GM23248 (cell line): ENCODE results near the gene WDR64. TPM values are rescaled to one million over a fixed set of nuclear protein-coding genes. Genes with fewer than 3 reads are reported as not detected.
A peak's percentile ranks its signal among the peaks of the same experiment; 100 is the strongest.

Experiments used
- DNase-seq: peaks from one replicate; pipeline ENCODE4 v3.0.0-alpha.2; 2015
- H2AFZ ChIP-seq: fragments of 200-600 bp; sonication (generic); 2 replicates; pipeline ENCODE4 v1.6.1; 2016; ENCODE audit warnings: antibody characterized with exemption
- H3F3A ChIP-seq: fragments of 200-600 bp; sonication (generic); 2 replicates; pipeline ENCODE4 v1.6.1; 2016; ENCODE audit warnings: mild to moderate bottlenecking, antibody characterized with exemption, mixed run types; ENCODE audit not compliant: insufficient read depth
- H3K27ac ChIP-seq: fragments of 200-600 bp; sonication (generic); 2 replicates; pipeline ENCODE4 v1.5.1; 2016; ENCODE audit warnings: mild to moderate bottlenecking
- H3K27me3 ChIP-seq: fragments of 200-600 bp; sonication (generic); replicated peaks from 2 replicates; pipeline ENCODE4 v1.6.1; 2016; ENCODE audit warnings: mild to moderate bottlenecking; ENCODE audit not compliant: insufficient read depth
- H3K36me3 ChIP-seq: fragments of 200-600 bp; sonication (generic); 2 replicates; pipeline ENCODE4 v1.6.1; 2016; ENCODE audit warnings: low read depth, mild to moderate bottlenecking
- H3K4me1 ChIP-seq: fragments of 200-600 bp; sonication (generic); 2 replicates; pipeline ENCODE4 v1.6.1; 2016; ENCODE audit warnings: mild to moderate bottlenecking; ENCODE audit not compliant: insufficient read depth
- H3K4me2 ChIP-seq: fragments of 200-600 bp; sonication (generic); one replicate; pipeline ENCODE4 v1.6.1; 2016; ENCODE audit warnings: mild to moderate bottlenecking; ENCODE audit not compliant: unreplicated experiment
- H3K4me3 ChIP-seq: fragments of 200-600 bp; sonication (generic); 2 replicates; pipeline ENCODE4 v1.5.1; 2016; ENCODE audit warnings: mild to moderate bottlenecking
- H3K79me2 ChIP-seq: fragments of 200-600 bp; sonication (generic); 2 replicates; pipeline ENCODE4 v1.6.1; 2016; ENCODE audit warnings: mild to moderate bottlenecking; ENCODE audit not compliant: insufficient read depth
- H3K9ac ChIP-seq: fragments of 200-600 bp; sonication (generic); 2 replicates; pipeline ENCODE4 v1.6.1; 2016; ENCODE audit warnings: mild to moderate bottlenecking
- H3K9me2 ChIP-seq: fragments of 200-600 bp; sonication (generic); 2 replicates; pipeline ENCODE4 v1.6.1; 2016; ENCODE audit warnings: mixed run types, mild to moderate bottlenecking, moderate library complexity; ENCODE audit not compliant: insufficient read depth
- H3K9me3 ChIP-seq: fragments of 200-600 bp; sonication (generic); one replicate; pipeline ENCODE4 v1.6.1; 2017; ENCODE audit warnings: low read depth
- H4K20me1 ChIP-seq: fragments of 200-600 bp; sonication (generic); 2 replicates; pipeline ENCODE4 v1.6.0; 2016; ENCODE audit not compliant: insufficient read depth
- EZH2 ChIP-seq: fragments of 200-600 bp; sonication (generic); IDR thresholded peaks from 2 replicates; pipeline ENCODE4 v1.6.1; 2018; ENCODE audit warnings: antibody characterized with exemption, mild to moderate bottlenecking; ENCODE audit not compliant: insufficient read depth, poor library complexity, severe bottlenecking
- EZH2phosphoT487 ChIP-seq: fragments of 200-600 bp; sonication (generic); IDR thresholded peaks from 2 replicates; pipeline ENCODE4 v1.6.1; 2018; ENCODE audit warnings: antibody characterized with exemption, moderate library complexity, mild to moderate bottlenecking, low read depth; ENCODE audit not compliant: insufficient read depth
- WGBS, 2 experiments: methylation state at CpG; one replicate each; pipeline ENCODE4 v1.1.6; 2015 to 2017; ENCODE audit warnings: low lambda C conversion rate in 2 of 2, low coverage in 1 of 2; ENCODE audit errors: missing lambda C conversion rate in 2 of 2; 5-methylcytosine and 5-hydroxymethylcytosine counted together
- in situ Hi-C: fragments of 300-500 bp; cut with MboI; formaldehyde crosslinking; loops from 2 replicates; pipeline ENCODE4 v1.15.0; 2020
- polyA plus RNA-seq: library from polyadenylated mRNA; unstranded; fragments of >200 nt; fragmentation: Nextera tagmentation; extraction: Ambion mirVana; gene quantifications from 2 replicates; pipeline ENCODE4 v1.2.1, GENCODE V29; 2016
- total RNA-seq: library from RNA; depleted of rRNA; stranded (reverse); fragments of >200 nt; shearing (Covaris generic); gene quantifications from 2 replicates; pipeline ENCODE4 v1.2.3, GENCODE V29; 2014

Gene WDR64
- total and polyA plus RNA-seq, 2 experiments from 2014 or later = not detected

DNA sequence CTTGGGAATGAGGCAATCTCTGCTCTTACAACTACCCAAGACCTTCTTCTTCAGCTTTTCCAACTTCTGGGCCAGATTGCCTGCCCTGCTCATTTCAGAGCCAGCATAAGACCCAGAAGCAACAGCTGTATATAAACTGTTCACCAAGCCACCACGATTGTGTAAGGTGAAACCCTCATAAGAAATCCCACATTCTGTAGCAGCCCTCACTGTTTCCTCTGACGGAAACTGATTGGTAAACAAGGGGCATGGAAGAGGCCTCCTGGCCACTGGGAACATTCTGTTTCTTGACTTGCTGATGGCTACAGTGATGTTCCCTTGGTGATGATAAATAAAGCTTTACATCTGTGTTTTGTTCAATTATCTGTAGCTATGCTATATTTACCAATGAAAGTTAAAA, 156.2 kb downstream of the WDR64 start:
- no peaks in the 10 kb centered on the region for H3K79me2 ChIP-seq
- DNase-seq = no peak
- no peaks in the 10 kb centered on the region for H4K20me1 ChIP-seq
- no peaks in the 10 kb centered on the region for H3K9me3 ChIP-seq
- TF ChIP-seq EZH2phosphoT487 (no peak), EZH2 (no peak)
- H3K4me1 ChIP-seq = no peaks in the 10 kb centered on the region
- 19 to 24% methylated on average over 2 of the region's 2 CpGs for WGBS, 2 experiments
- H2AFZ ChIP-seq = no peak overlapping the region
- no peaks in the 10 kb centered on the region for H3K36me3 ChIP-seq
- no peak overlapping the region for H3K27ac ChIP-seq
- no peak overlapping the region for H3K4me3 ChIP-seq
- in situ Hi-C loops = no loop called here
- H3K4me2 ChIP-seq = no peak overlapping the region
- no peaks in the 10 kb centered on the region for H3K9me2 ChIP-seq
- H3K9ac ChIP-seq = no peak overlapping the region
- H3F3A ChIP-seq = no peaks in the 10 kb centered on the region
- no peaks in the 10 kb centered on the region for H3K27me3 ChIP-seq

- no peak overlapping the region for H3K4me2 ChIP-seq
- H4K20me1 ChIP-seq = no peaks in the 10 kb centered on the region
- in situ Hi-C loops = no loop called here
- no peaks in the 10 kb centered on the region for H3K36me3 ChIP-seq
- H3K27ac ChIP-seq = no peak overlapping the region
- no peak overlapping the region for H3K4me3 ChIP-seq
- TF ChIP-seq EZH2phosphoT487 (no peak), EZH2 (no peak)
- no peaks in the 10 kb centered on the region for H3K9me3 ChIP-seq
- H2AFZ ChIP-seq = no peak overlapping the region
- DNase-seq = no peak
- no peaks in the 10 kb centered on the region for H3F3A ChIP-seq
- H3K79me2 ChIP-seq = no peaks in the 10 kb centered on the region
- no peaks in the 10 kb centered on the region for H3K27me3 ChIP-seq
- H3K4me1 ChIP-seq = no peaks in the 10 kb centered on the region
- WGBS, 2 experiments = 76 to 78% methylated on average over 8 of the region's 8 CpGs
- no peak overlapping the region for H3K9ac ChIP-seq
- no peaks in the 10 kb centered on the region for H3K9me2 ChIP-seq
These were observed 158.8 kb downstream of the WDR64 start for GRCh38 chr1:241810769-241811405.

DNA sequence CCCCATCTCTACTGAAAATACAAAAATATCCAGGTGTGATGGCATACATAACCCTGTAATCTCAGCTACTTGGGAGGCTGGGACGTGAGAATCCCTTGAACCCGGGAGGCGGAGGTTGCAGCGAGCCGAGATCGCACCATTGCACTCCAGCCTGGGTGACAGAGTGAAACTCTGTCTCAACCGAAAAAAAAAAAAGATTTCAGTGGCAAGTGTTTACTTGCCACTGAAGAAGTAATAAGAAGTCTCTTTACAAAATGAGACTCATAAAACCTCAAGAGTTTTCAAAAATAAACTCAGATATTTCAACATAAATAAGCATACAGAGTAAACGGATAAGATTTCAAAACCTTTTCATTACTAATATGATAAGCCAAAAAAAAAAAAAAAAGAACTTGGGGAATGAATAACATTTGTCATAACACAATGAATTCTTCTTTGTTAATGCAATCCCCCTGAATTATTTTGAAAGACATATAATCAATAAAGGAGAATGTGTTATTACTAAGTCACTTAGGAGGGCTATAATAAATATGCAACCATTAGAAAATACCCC, 161.8 kb downstream of the WDR64 start:
- Histone ChIP-seq H3K9me3 (no peaks in the 10 kb centered on the region), H3F3A (peaks cover 12% of the 10 kb centered on the region; the same call in 1 of the 2 replicates), H3K4me2 (no peak overlapping the region), H3K9ac (no peak overlapping the region), H3K36me3 (no peaks in the 10 kb centered on the region), H3K4me3 (no peak overlapping the region), H3K9me2 (no peaks in the 10 kb centered on the region), H2AFZ (no peak overlapping the region), H3K4me1 (peaks cover 18% of the 10 kb centered on the region), H3K79me2 (no peaks in the 10 kb centered on the region), H4K20me1 (no peaks in the 10 kb centered on the region), H3K27ac (no peak overlapping the region), H3K27me3 (no peaks in the 10 kb centered on the region)
- TF ChIP-seq EZH2phosphoT487 (no peak), EZH2 (no peak)
- in situ Hi-C loops = no loop called here
- no peak for DNase-seq
- WGBS, 2 experiments = 76 to 78% methylated on average over 8 of the region's 8 CpGs

- H3K36me3 ChIP-seq = no peaks in the 10 kb centered on the region
- peaks cover 12% of the 10 kb centered on the region; the same call in 1 of the 2 replicates for H3F3A ChIP-seq
These were observed 163.9 kb downstream of the WDR64 start for GRCh38 chr1:241816008-241816407.

More at GRCh38 chr1:241816008-241816407, 163.9 kb downstream of the WDR64 start:
- H3K79me2 ChIP-seq = no peaks in the 10 kb centered on the region
- TF ChIP-seq EZH2phosphoT487 = no peak
- no peak for TF ChIP-seq EZH2
- H3K27me3 ChIP-seq = no peaks in the 10 kb centered on the region
- no peak overlapping the region for H3K4me2 ChIP-seq
- H3K9me2 ChIP-seq = no peaks in the 10 kb centered on the region
- no peaks in the 10 kb centered on the region for H3K9me3 ChIP-seq
- in situ Hi-C loops = no loop called here
- H3K9ac ChIP-seq = no peak overlapping the region
- H4K20me1 ChIP-seq = no peaks in the 10 kb centered on the region
- H3K4me1 ChIP-seq = peaks cover 19% of the 10 kb centered on the region
- DNase-seq = peak; percentile 6
- no peak overlapping the region for H3K27ac ChIP-seq
- 60 to 63% methylated on average over 6 of the region's 6 CpGs for WGBS, 2 experiments
- H3K4me3 ChIP-seq = no peak overlapping the region
- H2AFZ ChIP-seq = no peak overlapping the region
